ENCODE data around the gene CETP.

The CETP gene

DNA sequence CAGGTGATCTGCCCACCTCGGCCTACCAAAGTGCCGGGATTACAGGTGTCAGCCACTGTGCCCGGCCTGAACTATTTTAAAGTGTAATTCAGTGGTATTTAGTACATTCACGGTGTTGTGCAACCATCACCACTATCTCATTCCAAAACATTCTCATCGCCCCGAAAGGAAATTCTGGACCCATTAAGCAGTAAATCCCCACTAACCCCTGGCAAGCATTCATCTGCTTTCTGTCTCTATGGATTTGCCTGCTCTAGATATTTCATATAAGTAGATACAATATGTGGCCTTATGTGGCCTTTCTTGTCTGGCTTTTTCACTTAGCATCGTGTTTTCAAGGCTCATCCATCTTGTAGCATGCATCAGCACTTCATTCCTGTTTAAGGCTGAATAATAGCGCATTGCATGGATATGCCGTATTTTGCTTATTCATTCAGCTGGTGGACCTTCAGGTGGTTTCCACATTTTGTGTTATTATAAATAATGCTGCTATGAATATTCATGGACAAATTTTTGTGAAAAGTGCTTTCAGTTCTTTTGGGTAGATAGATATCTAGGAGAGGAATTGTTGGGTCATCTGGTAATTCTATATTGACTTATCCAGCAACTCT lies 38.2 kb upstream of the CETP start:
- Histone ChIP-seq H4K20me1 (ENCODE audit: insufficient read depth) (no peaks in the 10 kb centered on the region), H3K4me2 (no peak overlapping the region), H3K36me3 (ENCODE audit: insufficient read depth) (no peaks in the 10 kb centered on the region), H3K4me1 (ENCODE audit: low read depth, poor library complexity, severe bottlenecking) (peaks cover 35% of the 10 kb centered on the region), H3K79me2 (ENCODE audit: insufficient read depth, low read depth) (no peaks in the 10 kb centered on the region), H3K27ac (no peak overlapping the region), H3K27me3 (ENCODE audit: insufficient read depth, low read depth) (no peaks in the 10 kb centered on the region), H3K4me3 (IDR thresholded peaks at IDR 0.05; ENCODE audit: insufficient read depth, low read depth, low read length) (no peak overlapping the region), H3K9ac (no peak overlapping the region), H2AFZ (ENCODE audit: low read depth) (no peak overlapping the region)
- TF ChIP-seq, protein P1, sequence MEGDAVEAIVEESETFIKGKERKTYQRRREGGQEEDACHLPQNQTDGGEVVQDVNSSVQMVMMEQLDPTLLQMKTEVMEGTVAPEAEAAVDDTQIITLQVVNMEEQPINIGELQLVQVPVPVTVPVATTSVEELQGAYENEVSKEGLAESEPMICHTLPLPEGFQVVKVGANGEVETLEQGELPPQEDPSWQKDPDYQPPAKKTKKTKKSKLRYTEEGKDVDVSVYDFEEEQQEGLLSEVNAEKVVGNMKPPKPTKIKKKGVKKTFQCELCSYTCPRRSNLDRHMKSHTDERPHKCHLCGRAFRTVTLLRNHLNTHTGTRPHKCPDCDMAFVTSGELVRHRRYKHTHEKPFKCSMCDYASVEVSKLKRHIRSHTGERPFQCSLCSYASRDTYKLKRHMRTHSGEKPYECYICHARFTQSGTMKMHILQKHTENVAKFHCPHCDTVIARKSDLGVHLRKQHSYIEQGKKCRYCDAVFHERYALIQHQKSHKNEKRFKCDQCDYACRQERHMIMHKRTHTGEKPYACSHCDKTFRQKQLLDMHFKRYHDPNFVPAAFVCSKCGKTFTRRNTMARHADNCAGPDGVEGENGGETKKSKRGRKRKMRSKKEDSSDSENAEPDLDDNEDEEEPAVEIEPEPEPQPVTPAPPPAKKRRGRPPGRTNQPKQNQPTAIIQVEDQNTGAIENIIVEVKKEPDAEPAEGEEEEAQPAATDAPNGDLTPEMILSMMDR (conservative IDR thresholded peaks at IDR 0.05; ENCODE audit: low read depth, low read length): no peak

DNA sequence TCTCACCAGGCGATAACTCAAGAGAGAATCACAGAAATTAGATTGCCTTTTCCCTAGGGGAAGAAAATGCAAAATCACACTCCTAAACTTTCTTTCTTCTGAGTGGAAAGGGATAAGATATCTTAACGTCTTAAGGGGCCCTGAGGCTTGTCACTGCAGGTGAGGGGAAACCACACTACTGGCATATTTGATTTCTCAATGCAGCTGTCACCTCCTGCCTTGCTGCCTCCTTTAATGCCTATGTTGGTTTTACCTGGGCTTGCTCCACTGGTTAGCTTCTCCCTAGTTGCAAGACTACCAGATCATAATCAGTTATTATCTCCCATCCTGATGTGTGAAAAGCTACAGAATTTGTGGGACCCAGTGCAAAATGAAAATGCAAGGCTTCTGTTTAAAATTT lies 34.3 kb upstream of the CETP start:
- Histone ChIP-seq H3K4me2 (peak overlapping the region; percentile 6; the same call in 1 of the 2 replicates), H3K4me1 (ENCODE audit: low read depth, poor library complexity, severe bottlenecking) (peaks cover 40% of the 10 kb centered on the region)

DNA sequence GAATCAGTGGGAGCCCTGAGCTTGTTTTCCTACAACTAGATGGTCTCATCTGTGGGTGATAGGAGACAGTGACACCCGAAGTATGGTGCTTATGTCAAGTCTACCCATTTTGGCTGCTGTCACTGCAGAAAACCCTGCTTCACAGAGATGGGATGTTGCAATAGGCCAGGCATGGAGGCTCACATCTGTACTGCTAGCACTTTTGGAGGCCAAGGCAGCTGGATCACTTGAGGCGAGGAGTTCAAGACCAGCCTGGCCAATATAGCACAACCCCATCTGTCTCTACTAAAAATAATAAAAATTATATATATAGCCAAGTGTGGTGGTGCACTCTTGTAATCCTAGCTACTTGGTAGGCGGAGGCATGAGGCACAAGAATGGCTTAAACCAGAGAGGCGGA lies 32.1 kb upstream of the CETP start:
- Histone ChIP-seq H3K4me3 (IDR thresholded peaks at IDR 0.05; ENCODE audit: insufficient read depth, low read depth, low read length) (no peak overlapping the region), H3K27me3 (ENCODE audit: insufficient read depth, low read depth) (no peaks in the 10 kb centered on the region), H3K4me2 (peak overlapping the region; percentile 98; the same call in 1 of the 2 replicates), H3K9ac (no peak overlapping the region), H3K27ac (peak overlapping the region; percentile 97; the same call in 1 of the 2 replicates), H2AFZ (ENCODE audit: low read depth) (no peak overlapping the region), H4K20me1 (ENCODE audit: insufficient read depth) (peaks cover 18% of the 10 kb centered on the region; the same call in 1 of the 2 replicates), H3K4me1 (ENCODE audit: low read depth, poor library complexity, severe bottlenecking) (peaks cover 33% of the 10 kb centered on the region), H3K79me2 (ENCODE audit: insufficient read depth, low read depth) (peaks cover 26% of the 10 kb centered on the region), H3K36me3 (ENCODE audit: insufficient read depth) (peaks cover 4% of the 10 kb centered on the region; the same call in 1 of the 2 replicates)
- TF ChIP-seq, protein P1 (conservative IDR thresholded peaks at IDR 0.05; ENCODE audit: low read depth, low read length): no peak

More for the DNA sequence above, 34.3 kb upstream of the CETP start:
- TF ChIP-seq, protein P1 (conservative IDR thresholded peaks at IDR 0.05; ENCODE audit: low read depth, low read length): no peak
- H3K4me3 ChIP-seq (IDR thresholded peaks at IDR 0.05; ENCODE audit: insufficient read depth, low read depth, low read length): no peak overlapping the region
- H2AFZ ChIP-seq (ENCODE audit: low read depth): no peak overlapping the region
- no peaks in the 10 kb centered on the region for H3K27me3 ChIP-seq (ENCODE audit: insufficient read depth, low read depth)
- H3K27ac ChIP-seq: no peak overlapping the region
- H3K9ac ChIP-seq: no peak overlapping the region
- H3K79me2 ChIP-seq (ENCODE audit: insufficient read depth, low read depth): peaks cover 5% of the 10 kb centered on the region
- H3K36me3 ChIP-seq (ENCODE audit: insufficient read depth): no peaks in the 10 kb centered on the region
- H4K20me1 ChIP-seq (ENCODE audit: insufficient read depth): no peaks in the 10 kb centered on the region

DNA sequence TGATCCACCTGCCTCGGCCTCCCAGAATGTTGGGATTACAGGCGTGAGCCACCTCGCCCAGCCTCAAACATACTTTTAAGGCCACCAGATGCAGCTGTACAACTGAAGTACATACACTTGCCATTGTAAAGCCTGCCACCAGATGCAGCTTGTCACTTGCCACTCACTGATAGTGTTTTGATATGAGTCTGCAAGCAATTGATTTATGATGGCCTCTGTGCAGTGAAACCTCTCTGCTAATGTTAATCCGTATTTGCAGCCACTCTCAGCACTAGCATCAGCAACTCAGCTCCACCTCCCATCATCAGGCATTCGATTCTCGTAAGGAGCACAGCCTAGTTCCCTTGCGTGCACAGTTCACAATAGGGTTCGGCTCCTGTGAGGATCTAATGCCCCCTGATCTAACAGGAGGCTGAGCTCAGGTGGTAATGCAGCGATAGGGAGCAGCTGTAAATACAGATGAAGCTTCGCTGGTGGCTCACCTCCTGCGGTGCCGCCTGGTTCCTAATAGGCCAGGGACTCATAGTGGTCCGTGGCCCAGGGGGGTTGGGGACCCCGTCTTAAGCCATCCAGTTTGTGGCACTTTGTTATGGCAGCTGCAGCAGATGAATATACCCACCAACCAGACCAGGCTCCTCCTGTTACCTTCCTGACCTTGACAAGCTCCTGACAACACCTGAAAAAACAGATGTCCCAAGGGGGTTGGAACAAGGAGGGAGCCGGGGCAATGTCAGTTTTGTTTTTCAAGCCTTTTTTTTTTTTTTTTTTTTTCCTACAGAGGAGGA lies 31.1 kb upstream of the CETP start:
- TF ChIP-seq, protein P1 (conservative IDR thresholded peaks at IDR 0.05; ENCODE audit: low read depth, low read length): no peak
- Histone ChIP-seq H3K4me3 (IDR thresholded peaks at IDR 0.05; ENCODE audit: insufficient read depth, low read depth, low read length) (no peak overlapping the region), H3K27ac (peak overlapping the region; percentile 97), H3K4me2 (peak overlapping the region; percentile 98), H3K4me1 (ENCODE audit: low read depth, poor library complexity, severe bottlenecking) (peaks cover 39% of the 10 kb centered on the region), H3K36me3 (ENCODE audit: insufficient read depth) (peaks cover 13% of the 10 kb centered on the region; the same call in 1 of the 2 replicates), H2AFZ (ENCODE audit: low read depth) (peak overlapping the region; percentile 36; the same call in 1 of the 2 replicates), H3K27me3 (ENCODE audit: insufficient read depth, low read depth) (no peaks in the 10 kb centered on the region), H3K79me2 (ENCODE audit: insufficient read depth, low read depth) (peaks cover 37% of the 10 kb centered on the region), H3K9ac (peak overlapping the region; percentile 99; the same call in 1 of the 2 replicates), H4K20me1 (ENCODE audit: insufficient read depth) (peaks cover 18% of the 10 kb centered on the region; the same call in 1 of the 2 replicates)
